Stimulated activated CD4-positive, alpha-beta T cell treated with anti-CD3 and anti-CD28 coated beads, TNF-alpha, amount 100 ng/mL, for 1 hour (primary cell): ENCODE measurements around the gene LGALS3BP.

ENCODE experiments used
- DNase-seq, 3 donors: peaks; one replicate each; pipeline ENCODE4 v3.0.0-alpha.2; 2020; ENCODE audit warnings: low read depth in 3 of 3, low spot score in 1 of 3

LGALS3BP gene

GRCh38 chr17:78985395-78985794 is 5.7 kb upstream of the LGALS3BP start:
- no peak for DNase-seq

- DNase-seq, result no peak
These were observed 1.5 kb upstream of the LGALS3BP start for GRCh38 chr17:78981010-78981888.

GRCh38 chr17:78980624-78980972 is 875 bp upstream of the LGALS3BP start:
- no peak for DNase-seq

DNA sequence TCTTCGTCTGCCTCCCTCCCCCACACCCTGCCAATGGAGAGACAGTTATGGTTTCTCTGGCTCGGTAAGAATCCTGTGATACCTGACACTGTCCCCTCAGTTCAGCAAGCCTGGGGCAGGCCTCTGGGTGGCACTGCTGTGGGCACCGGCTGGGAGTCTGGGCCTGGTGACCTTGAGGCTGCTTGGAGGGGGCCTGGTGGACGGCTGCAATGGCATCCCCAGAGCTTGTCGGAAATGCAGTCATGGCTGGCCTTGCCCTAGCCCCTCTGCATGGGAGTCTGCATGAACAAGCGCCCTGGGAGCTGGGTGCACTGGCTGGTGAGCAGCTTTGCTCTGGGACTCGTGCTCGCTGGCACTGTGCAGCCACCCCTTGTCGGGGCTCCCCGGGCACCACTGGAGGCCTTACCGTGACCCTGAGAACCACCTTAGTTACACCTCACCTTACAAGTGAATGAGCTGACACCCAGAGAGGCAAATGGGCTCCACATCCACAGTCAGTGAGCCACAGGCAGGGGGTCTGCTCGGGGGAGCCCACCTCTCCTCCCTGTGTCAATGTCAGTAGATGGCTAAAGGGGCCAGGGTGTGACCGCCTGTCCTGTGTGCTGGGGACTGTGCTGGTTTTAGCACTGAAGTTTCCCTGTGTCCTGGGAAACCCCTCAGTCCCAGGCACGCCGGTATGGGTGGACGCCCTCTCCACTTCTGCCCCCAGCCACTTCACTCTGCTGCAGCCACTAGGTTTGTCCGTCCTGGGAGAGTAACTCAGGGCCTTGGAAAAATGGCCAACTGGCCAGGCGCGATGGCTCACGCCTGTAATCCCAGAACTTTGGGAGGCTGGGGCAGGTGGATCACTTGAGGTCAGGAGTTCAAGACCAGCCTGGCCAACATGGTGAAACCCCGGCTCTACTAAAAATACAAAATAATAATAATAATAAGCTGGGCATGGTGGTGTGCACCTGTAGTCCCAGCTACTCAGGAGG is 1.4 kb downstream of the LGALS3BP start:
- no peak for DNase-seq

- DNase-seq, result no peak
These were observed 2.1 kb downstream of the LGALS3BP start for GRCh38 chr17:78977681-78977943.

GRCh38 chr17:78976907-78977680 is 2.6 kb downstream of the LGALS3BP start:
- DNase-seq, result no peak

DNA sequence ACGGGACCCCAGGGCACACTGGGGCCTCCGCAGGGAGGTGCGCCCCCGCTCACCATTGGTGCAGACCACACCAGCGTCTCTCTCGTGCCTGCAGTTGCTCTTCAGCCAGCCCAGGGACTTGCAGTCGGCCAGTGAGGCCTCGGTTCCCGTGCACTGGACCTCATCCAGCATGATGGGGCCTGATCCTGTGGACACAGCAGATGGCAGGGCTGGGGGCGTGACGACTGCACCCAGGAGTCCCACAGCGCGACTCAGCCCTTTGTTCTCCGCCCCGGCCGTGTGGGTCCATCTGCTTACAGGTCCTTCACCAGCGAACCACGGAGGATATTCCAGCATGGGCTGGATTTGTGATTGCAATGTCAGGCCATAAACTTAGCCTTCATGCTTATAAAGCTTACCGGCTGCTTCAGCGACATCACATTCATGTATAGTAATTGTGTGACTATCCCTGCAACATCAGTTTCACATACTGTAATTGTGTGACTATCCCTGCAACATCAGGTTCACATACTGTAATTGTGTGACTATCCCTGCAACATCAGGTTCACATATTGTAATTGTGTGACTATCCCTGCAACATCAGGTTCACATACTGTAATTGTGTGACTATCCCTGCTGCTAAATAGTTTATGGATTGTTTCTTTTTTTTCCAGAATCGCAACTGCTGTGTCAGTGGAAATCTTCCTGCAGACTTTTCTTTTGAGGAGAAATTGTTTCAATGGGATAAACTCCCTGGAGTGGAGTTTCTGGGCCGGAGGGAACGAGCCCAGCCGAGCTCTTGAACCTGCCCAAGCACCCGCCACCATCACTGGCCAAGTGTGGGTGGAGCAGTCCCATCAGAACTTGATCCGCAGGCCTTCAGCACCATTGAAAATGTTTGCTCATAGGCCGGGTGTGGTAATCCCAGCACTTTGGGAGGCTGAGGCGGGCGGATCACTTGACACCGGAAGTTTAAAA is 4.8 kb downstream of the LGALS3BP start:
- no peak for DNase-seq

DNA sequence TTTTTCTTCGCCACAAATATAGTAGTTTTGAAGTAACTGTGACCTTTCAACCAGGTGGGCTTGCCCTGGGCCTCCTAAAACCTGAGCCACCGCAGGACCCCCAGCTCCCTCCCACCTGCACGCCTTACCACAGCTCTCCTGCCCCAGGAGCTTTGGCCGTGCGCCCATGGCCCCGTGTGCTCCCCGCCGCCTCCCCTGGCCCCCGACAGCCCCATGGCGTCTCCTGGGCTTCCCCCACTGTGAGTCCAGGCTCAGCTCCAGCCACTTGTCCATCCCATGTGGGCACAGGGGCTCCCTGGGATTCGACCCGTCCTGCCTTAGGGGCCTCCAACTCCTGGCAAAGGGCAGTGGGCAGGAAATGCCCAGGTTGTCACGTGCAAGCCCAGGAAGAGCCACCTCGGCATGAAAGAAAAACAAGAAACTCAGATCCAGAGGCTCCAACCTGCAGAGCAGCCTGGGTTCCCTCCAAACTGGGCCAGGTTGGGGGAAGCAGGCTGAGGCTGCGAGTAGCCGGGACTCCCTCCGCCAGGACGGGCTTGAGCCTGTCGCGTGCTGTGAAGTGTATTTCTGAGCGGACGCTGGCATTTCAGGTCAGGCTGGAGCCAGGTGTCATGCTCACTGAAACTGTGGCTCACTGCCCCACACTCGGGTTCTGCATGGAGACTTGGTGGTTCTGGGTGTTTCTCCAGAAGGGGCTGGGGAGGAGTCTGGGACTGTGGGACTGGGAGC is 5.8 kb downstream of the LGALS3BP start:
- DNase-seq, result no peak

DNA sequence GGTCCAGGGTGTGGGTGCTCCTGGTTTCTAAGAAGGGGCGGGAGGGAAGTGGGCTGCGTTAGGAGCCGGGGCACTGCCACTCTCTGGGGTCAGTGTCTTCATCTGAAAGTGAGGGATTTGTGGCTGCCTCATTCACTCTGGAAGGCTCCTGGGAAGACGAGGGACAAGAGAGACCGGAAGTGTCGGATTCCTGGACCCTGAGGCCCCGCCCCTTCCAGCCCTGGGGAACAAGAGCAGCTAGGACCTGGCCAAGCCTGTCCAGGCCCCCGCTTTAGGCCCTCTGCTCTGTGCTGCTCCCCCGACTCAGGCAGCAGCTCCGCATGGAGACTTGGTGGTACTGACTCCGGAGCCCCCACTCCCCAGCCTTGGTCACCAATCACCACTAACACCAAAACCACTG is 6.5 kb downstream of the LGALS3BP start:
- DNase-seq, result no peak

DNA sequence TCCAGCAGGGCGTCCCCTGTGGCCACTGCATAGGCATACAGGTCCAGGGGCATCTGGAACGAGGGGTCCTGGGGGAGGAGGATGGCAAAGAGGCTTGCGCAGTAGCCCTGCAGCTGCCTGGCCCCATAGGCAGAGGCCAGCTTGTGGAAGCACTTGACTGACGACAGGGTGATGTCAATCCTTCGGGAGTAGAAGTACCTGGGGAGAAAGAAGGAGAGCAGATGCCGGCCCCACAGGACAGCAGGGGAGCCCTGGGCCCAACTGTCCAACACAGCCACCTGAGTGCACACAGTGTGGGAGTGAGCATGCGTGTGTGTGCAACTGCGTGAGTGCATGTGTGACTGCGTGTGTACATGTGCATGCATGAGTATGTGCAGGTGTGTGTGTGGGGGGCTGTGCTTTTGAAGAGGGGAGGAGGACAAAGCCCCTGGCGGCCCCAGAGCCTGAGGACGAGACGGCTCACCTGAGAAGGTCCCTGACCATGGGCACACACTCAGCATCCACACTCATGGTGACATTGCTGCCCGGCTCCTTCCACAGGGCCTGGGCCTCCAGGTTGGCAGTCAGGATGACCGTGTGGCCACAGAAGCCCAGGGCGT is 7.1 kb downstream of the LGALS3BP start:
- DNase-seq, result no peak

- DNase-seq, result no peak
These were observed 7.8 kb downstream of the LGALS3BP start for GRCh38 chr17:78971756-78972506.

DNA sequence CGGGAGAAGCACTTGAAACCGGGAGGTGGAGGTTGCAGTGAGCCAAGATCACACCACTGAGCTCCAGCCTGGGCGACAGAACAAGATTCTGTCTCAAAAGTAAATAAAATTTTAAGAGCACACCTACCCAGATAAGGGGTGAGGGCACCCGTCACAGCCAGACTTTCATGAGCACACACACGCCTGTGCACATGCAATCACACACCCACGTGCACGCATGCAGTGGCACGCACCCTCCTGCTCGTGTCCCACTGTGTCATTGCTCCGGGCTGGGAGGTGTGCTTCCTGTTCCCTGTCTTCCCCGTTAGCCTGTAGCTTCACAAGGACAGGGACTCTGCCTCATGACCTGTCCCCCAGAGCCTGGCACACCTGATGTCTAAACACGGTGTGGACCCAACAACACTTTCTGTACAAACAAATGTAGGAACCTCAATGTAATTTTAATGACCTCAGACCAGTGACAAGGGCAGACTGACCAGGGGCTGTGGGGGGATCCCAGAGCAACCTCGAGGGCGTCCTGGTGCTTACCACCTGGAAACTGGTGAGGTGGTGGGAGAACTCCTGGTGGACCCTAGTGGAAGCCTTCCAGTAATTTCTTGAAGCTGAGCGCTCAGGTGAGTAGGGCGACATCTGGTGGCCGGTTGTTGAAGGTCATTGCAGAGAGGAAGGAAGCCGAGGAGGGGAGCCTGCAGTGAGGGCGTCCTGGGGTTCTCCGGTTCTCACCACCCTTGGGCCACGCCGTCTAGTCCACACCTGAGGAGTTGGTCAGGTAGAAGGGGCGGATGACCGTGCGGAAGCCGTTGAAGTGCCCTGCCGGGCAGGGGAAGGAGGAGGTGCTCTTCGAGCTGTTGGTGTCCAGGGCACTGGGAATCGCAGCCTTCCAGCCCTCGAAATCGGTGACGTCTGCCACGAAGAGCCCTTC is 8.6 kb downstream of the LGALS3BP start:
- peak; percentile 43 to 76 (median 56) for DNase-seq

GRCh38 chr17:78969865-78970264 is 9.9 kb downstream of the LGALS3BP start:
- DNase-seq, result no peak

DNA sequence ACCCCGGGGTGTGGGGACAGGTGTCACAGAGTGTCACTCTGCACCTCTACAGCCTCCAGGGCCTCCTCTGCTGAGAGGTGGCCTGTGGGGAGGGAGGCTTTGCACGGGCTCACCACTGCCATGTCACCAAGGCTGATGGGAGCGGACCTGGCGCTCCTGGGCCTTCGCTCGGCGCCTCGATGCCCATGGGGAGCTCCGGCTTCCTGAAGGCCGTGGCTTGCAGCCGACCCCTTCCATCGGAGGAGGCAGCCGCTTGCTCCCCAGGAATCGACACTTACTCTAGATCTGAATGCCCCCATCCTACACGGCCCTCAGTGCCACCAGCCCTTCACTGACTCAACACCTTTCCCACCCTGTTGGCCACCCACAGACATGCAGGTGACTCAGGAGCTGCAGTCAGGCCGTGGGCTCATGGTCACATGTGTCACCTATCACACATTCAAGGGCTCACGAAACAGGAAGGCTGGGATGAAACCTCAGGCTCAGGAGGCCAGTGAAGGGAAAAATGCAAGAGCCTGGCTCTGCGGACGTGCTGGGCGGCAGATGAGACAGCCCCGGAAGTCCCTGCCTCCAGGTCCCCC is 11.9 kb downstream of the LGALS3BP start:
- no peak for DNase-seq

- DNase-seq, result no peak
These were observed 12.7 kb downstream of the LGALS3BP start for GRCh38 chr17:78966910-78967600.

GRCh38 chr17:78966123-78966813 is 13.5 kb downstream of the LGALS3BP start:
- DNase-seq, result no peak
